Spleen (tissue), 7 donors: Measurements from ENCODE around the gene FAM153A.
"Not testable (repeated sequence)": the region's sequence is repeated elsewhere in the genome, so short reads cannot be mapped to it uniquely, and the experiment has no call there.

Source experiments
- CTCF ChIP-seq, 11 experiments: fragments of 200-600 bp in 7 of 11; fragments of 450-650 bp in 4 of 11; sonication (generic) in 4 of 11; IDR thresholded peaks in 8 of 11; conservative IDR thresholded peaks in 3 of 11; 1 replicate in 7 of 11; 2 replicates in 4 of 11; pipeline versions ENCODE4 v1.4.0 to v1.8.0; 2016 to 2021; ENCODE audit warnings: antibody characterized with exemption in 11 of 11, inconsistent platforms in 4 of 11, mild to moderate bottlenecking in 1 of 11
- POLR2A ChIP-seq, 3 donors: fragments of 450-650 bp; IDR thresholded peaks; one replicate each; pipeline ENCODE4 v1.5.1; 2017; ENCODE audit warnings: antibody characterized with exemption in 3 of 3, mild to moderate bottlenecking in 1 of 3
- donor health status: DM: no; HTN: no; CAD: no; lungs with moderate emphysema.
- donor health status: DM: no; HTN: no; CAD: no.
- donor health status: DM: no; HTN: no; CAD: no.

GRCh38 chr5:177791649-177792048 is 8.9 kb upstream of the FAM153A start:
- TF ChIP-seq CTCF (IDR thresholded peaks at IDR 0.05 in 8 of 11, conservative IDR thresholded peaks at IDR 0.05 in 3 of 11); POLR2A (IDR thresholded peaks at IDR 0.05): not testable (repeated sequence)
